ENCODE measurements around the gene ARSG.

DNA sequence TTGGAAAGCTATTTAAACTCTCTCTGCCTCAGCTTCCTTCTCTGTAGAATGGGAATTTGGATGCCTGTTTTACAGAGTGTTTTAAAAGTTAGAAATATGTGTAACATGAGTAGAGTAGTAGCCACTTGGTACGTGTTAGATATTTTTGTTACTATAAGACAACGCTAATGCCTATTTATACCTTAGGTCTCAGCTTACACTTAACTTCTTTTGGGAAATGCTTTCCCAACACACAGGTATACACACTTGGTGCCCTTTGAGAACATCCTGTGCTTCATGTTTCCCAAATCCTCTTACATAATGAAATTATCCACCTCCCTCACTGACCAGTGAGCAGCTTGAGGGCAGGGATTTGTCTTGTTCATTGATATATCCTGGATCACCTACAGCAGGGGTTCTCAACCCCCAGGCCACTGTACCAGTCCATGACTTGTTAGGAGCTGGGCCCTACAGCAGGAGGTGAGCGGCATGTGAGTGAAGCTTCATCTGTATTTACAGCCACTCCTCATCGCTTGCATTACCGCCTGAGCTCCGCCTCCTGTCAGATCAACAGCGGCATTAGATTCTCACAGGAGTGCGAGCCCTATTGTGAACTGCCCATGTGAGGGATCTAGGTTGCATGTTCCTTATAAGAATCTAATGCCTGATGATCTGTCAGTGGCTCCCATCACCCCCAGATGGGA, 33.5 kb downstream of the ARSG start:
- TF ChIP-seq CTCF (IDR thresholded peaks at IDR 0.05; ENCODE audit: extremely low read depth in 1 of 2, insufficient read depth in 1 of 2, low read depth in 1 of 2, low read length in 2 of 2) = no peak
- TF ChIP-seq EZH2 (IDR thresholded peaks at IDR 0.05; ENCODE audit: borderline replicate concordance, low read depth, low read length, severe bottlenecking) = no peak
- TF ChIP-seq POLR2AphosphoS5 (IDR thresholded peaks at IDR 0.05; ENCODE audit: insufficient read depth, low read depth, low read length) = no peak
- no peak for TF ChIP-seq POLR2A (IDR thresholded peaks at IDR 0.05; ENCODE audit: low read depth, low read length)
- no peak for TF ChIP-seq GATA2 (IDR thresholded peaks at IDR 0.05; ENCODE audit: insufficient read depth, insufficient read length, low read depth, low read length)
- no peak for TF ChIP-seq MYC (IDR thresholded peaks at IDR 0.05; ENCODE audit: low read depth, low read length)
